Fibroblast of lung (primary cell): Measurements from ENCODE around the gene EPN3.

ENCODE experiments used
- EZH2 ChIP-seq: IDR thresholded peaks from 2 replicates; pipeline ENCODE4 v1.5.1; 2012; ENCODE audit warnings: low read length, control low read depth, mild to moderate bottlenecking; ENCODE audit errors: missing control alignments
- TF ChIP-seq, protein P1 (sequence below), 2 donors: IDR thresholded peaks in 1 of 2; conservative IDR thresholded peaks in 1 of 2; 1 replicate in 1 of 2; 2 replicates in 1 of 2; pipeline ENCODE4 v1.5.1; 2011 to 2012; ENCODE audit warnings: low read length in 2 of 2, control low read depth in 1 of 2, inconsistent platforms in 1 of 2, low read depth in 1 of 2, mild to moderate bottlenecking in 1 of 2

DNA sequence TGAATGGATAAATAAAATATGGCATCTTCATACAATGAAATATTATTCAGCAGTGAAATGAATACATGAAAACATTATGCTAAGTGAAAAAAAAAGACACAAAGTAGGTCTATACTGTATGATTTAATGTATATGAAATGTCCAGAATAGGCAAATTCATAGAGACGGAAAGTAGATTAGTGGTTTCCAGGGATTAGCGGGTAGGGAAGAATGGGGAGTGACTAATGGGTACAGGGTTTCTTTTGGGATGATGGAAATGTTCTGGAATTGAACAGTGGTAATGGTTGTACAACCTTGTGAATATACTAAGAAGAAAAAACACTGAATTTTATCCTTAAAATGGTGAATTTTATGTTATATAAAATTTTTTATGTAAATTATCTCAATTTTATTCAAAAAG lies 32.8 kb upstream of the EPN3 start:
- TF ChIP-seq, protein P1, sequence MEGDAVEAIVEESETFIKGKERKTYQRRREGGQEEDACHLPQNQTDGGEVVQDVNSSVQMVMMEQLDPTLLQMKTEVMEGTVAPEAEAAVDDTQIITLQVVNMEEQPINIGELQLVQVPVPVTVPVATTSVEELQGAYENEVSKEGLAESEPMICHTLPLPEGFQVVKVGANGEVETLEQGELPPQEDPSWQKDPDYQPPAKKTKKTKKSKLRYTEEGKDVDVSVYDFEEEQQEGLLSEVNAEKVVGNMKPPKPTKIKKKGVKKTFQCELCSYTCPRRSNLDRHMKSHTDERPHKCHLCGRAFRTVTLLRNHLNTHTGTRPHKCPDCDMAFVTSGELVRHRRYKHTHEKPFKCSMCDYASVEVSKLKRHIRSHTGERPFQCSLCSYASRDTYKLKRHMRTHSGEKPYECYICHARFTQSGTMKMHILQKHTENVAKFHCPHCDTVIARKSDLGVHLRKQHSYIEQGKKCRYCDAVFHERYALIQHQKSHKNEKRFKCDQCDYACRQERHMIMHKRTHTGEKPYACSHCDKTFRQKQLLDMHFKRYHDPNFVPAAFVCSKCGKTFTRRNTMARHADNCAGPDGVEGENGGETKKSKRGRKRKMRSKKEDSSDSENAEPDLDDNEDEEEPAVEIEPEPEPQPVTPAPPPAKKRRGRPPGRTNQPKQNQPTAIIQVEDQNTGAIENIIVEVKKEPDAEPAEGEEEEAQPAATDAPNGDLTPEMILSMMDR (conservative IDR thresholded peaks at IDR 0.05 in 1 of 2, IDR thresholded peaks at IDR 0.05 in 1 of 2; ENCODE audit: low read depth in 1 of 2, low read length in 2 of 2) = no peak
- no peak for TF ChIP-seq EZH2
